KMS-11 (cell line): ENCODE data around the gene PILRA.

Experiments used
- H2AFZ ChIP-seq: fragments of 200-600 bp; sonication (generic); 2 replicates; pipeline ENCODE4 v1.6.1; 2016; ENCODE audit warnings: antibody characterized with exemption, mixed run types, low read depth
- H3K27ac ChIP-seq: fragments of 200-600 bp; sonication (generic); 2 replicates; pipeline ENCODE4 v1.6.1; 2016; ENCODE audit warnings: mild to moderate bottlenecking, mixed run types
- H3K27me3 ChIP-seq: fragments of 200-600 bp; sonication (generic); 2 replicates; pipeline ENCODE4 v1.6.1; 2017; ENCODE audit warnings: mild to moderate bottlenecking, low read depth, mixed run types, moderate library complexity; ENCODE audit not compliant: insufficient read depth
- H3K36me3 ChIP-seq: fragments of 200-600 bp; sonication (generic); 2 replicates; pipeline ENCODE4 v1.6.1; 2017; ENCODE audit warnings: mild to moderate bottlenecking, mixed run types; ENCODE audit not compliant: insufficient read depth
- H3K4me1 ChIP-seq: fragments of 200-600 bp; sonication (generic); 2 replicates; pipeline ENCODE4 v1.6.1; 2016; ENCODE audit warnings: mild to moderate bottlenecking, low read depth, mixed run types; ENCODE audit not compliant: poor library complexity, severe bottlenecking
- H3K4me2 ChIP-seq: fragments of 200-600 bp; sonication (generic); 2 replicates; pipeline ENCODE4 v1.7.0; 2016; ENCODE audit warnings: mild to moderate bottlenecking, mixed run types
- H3K4me3 ChIP-seq: fragments of 200-600 bp; sonication (generic); IDR thresholded peaks from 2 replicates; pipeline ENCODE4 v1.6.1; 2017; ENCODE audit warnings: low read depth, low read length, mixed read lengths; ENCODE audit not compliant: insufficient read depth
- H3K79me2 ChIP-seq: fragments of 200-600 bp; sonication (generic); 2 replicates; pipeline ENCODE4 v1.6.1; 2016; ENCODE audit warnings: low read depth, mixed run types; ENCODE audit not compliant: insufficient read depth
- H3K9ac ChIP-seq: fragments of 200-600 bp; sonication (generic); 2 replicates; pipeline ENCODE4 v1.6.1; 2016; ENCODE audit warnings: mild to moderate bottlenecking, mixed run types
- H4K20me1 ChIP-seq: fragments of 200-600 bp; sonication (generic); 2 replicates; pipeline ENCODE4 v1.6.1; 2016; ENCODE audit warnings: mild to moderate bottlenecking, mixed run types; ENCODE audit not compliant: insufficient read depth
- TF ChIP-seq, protein P1 (sequence below): fragments of 200-600 bp; sonication (generic); conservative IDR thresholded peaks from 2 replicates; pipeline ENCODE4 v1.6.1; 2017; ENCODE audit warnings: low read depth, mild to moderate bottlenecking, antibody characterized with exemption, low read length, moderate library complexity, mixed read lengths

PILRA gene

DNA sequence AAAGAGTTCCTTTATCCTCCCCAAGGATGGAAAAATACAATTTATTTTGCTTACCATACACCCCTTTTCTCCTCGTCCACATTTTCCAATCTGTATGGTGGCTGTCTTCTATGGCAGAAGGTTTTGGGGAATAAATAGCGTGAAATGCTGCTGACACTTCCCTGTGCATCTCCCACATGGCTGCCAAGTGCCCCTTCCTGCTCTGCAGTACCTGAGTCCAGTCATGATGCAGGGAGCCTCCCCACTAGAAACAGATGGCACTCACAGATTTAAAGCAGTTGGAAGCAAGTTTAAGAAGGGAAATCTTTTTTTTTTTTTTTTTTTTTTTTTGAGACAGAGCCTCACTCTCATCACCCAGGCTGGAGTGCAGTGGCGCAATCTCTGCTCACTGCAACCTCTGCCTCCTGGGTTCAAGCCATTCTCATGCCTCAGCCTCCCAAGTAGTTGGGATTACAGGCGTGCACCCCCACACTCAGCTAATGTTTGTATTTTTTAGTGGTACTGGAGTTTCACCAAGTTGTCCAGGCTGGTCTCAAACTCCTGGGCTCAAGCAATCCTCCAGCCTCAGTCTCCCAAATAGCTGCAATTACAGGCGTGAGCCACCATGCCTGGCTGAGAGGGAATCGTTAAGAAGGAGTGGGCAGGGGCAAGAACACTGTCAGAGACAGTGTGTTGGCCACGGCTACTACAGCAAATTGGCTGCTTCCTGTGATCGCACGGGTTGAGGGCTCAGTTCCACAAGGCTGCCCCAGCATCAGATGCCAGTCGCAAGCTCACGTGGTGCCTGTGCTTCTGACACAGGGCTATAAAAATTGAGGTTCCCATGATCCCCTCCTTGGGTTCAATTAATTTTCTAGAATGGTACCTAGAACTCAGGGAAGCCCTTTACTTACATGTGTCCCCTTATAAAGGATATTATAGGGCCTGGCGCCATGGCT lies 5.3 kb upstream of the PILRA start:
- TF ChIP-seq, protein P1, sequence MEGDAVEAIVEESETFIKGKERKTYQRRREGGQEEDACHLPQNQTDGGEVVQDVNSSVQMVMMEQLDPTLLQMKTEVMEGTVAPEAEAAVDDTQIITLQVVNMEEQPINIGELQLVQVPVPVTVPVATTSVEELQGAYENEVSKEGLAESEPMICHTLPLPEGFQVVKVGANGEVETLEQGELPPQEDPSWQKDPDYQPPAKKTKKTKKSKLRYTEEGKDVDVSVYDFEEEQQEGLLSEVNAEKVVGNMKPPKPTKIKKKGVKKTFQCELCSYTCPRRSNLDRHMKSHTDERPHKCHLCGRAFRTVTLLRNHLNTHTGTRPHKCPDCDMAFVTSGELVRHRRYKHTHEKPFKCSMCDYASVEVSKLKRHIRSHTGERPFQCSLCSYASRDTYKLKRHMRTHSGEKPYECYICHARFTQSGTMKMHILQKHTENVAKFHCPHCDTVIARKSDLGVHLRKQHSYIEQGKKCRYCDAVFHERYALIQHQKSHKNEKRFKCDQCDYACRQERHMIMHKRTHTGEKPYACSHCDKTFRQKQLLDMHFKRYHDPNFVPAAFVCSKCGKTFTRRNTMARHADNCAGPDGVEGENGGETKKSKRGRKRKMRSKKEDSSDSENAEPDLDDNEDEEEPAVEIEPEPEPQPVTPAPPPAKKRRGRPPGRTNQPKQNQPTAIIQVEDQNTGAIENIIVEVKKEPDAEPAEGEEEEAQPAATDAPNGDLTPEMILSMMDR, result no peak
- Histone ChIP-seq H2AFZ (no peak overlapping the region), H3K27me3 (no peaks in the 10 kb centered on the region), H3K36me3 (no peaks in the 10 kb centered on the region), H3K79me2 (no peaks in the 10 kb centered on the region), H3K9ac (no peak overlapping the region), H3K4me1 (peaks cover 36% of the 10 kb centered on the region), H3K4me2 (no peak overlapping the region), H3K4me3 (no peak overlapping the region), H3K27ac (no peak overlapping the region), H4K20me1 (no peaks in the 10 kb centered on the region)

DNA sequence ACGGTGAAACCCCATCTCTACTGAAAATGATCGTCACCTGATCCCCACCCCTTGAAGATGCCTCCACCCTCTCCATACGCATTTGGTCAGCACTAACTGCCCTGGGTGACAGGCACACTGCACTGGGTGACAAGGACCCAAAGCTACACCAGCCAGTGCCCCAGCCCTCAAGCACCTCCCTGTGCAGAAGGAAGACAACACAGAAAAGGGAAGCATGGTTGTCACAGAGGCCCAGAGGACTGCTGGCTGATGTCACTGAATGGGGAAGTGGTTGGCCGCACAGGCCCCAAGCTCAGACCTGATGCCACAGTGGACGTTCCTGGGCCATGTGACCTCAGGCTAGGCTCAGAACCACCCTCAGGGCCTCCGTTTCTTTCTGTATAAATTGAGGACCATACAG lies 4.2 kb upstream of the PILRA start:
- H3K9ac ChIP-seq, result no peak overlapping the region
- H3K4me2 ChIP-seq, result no peak overlapping the region

DNA sequence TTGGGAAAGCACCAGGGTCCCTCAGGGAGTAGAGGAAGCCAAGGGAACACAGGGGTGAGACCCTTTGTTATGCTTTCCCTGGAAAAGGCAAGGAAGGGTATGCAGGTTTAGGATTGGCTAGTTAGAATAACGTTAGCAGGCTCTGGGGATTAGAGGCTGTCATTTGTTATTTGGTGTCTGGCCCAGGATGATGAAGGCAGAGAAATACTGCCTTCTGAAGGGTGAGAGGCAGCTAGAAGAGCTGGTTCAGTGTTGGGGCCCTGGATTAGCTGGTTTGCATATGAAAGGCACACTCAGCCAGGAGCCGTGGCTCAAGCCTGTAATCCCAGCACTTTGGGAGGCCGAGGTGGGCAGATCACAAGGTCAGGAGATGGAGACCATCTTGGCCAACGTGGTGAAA lies 3.0 kb upstream of the PILRA start:
- H3K4me1 ChIP-seq, result peaks cover 25% of the 10 kb centered on the region
- no peak overlapping the region for H3K4me2 ChIP-seq
- no peaks in the 10 kb centered on the region for H3K27me3 ChIP-seq
- H3K27ac ChIP-seq, result no peak overlapping the region
- H3K36me3 ChIP-seq, result no peaks in the 10 kb centered on the region
- H3K9ac ChIP-seq, result no peak overlapping the region
- no peaks in the 10 kb centered on the region for H3K79me2 ChIP-seq
- TF ChIP-seq, protein P1, result no peak
- H3K4me3 ChIP-seq, result no peak overlapping the region
- H2AFZ ChIP-seq, result no peak overlapping the region
- H4K20me1 ChIP-seq, result no peaks in the 10 kb centered on the region

More for the DNA sequence above, 4.2 kb upstream of the PILRA start:
- Histone ChIP-seq H3K4me1 (peaks cover 36% of the 10 kb centered on the region), H4K20me1 (no peaks in the 10 kb centered on the region), H2AFZ (no peak overlapping the region), H3K27ac (no peak overlapping the region), H3K4me3 (no peak overlapping the region), H3K79me2 (no peaks in the 10 kb centered on the region), H3K27me3 (no peaks in the 10 kb centered on the region), H3K36me3 (no peaks in the 10 kb centered on the region)
- TF ChIP-seq, protein P1, result no peak

DNA sequence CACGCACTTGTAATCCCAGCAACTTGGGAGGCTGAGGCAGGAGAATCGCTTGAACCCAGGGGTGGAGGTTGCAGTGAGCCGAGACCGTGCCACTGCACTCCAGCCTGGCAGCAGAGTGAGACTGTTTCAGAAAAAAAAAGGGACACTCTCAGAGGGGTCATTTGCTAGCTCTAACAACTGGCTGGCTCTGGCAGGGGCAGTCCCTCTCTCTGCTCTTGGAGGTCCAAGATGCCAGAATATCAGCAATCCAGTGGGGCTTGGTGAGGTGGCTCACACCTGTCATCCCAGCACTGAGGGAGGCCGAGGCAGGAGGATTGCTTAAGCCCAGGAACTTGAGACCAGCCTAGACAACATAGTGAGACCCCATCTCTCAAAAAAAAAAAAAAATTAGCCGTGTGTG lies 2.5 kb upstream of the PILRA start:
- H3K27me3 ChIP-seq, result no peaks in the 10 kb centered on the region
- TF ChIP-seq, protein P1, result no peak
- H3K9ac ChIP-seq, result no peak overlapping the region
- H3K27ac ChIP-seq, result no peak overlapping the region
- no peak overlapping the region for H2AFZ ChIP-seq
- H4K20me1 ChIP-seq, result no peaks in the 10 kb centered on the region
- H3K79me2 ChIP-seq, result no peaks in the 10 kb centered on the region
- no peak overlapping the region for H3K4me3 ChIP-seq
- H3K4me1 ChIP-seq, result peaks cover 23% of the 10 kb centered on the region
- H3K36me3 ChIP-seq, result no peaks in the 10 kb centered on the region
- no peak overlapping the region for H3K4me2 ChIP-seq
